Measurements from ENCODE around the gene CORO1C. TPM values are rescaled to one million over a fixed set of nuclear protein-coding genes. Genes with fewer than 3 reads are reported as not detected.

Gene CORO1C
- total RNA-seq, 1 donor from 2014 or later = 164 TPM

DNA sequence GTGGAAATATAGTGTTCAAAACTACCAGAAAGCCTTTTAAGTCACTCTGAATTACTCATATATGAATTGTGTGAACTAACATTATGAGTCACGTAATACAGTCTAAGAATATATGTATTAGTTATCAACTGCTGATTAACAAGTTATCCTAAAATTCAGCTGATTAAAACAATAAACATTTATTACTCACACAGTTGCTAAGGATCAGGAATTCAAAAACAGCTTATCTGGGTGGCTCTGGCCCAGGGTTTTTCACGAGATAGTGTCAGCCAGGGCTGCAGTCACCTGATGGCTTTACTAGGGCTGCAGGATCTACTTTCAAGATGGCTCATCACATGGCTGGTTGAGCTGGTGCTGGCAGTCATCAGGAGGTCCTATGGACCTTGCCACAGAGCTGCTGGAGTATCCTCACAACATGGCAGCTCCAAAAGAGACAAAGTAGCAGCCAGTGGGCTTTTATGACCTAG, 36.5 kb downstream of the CORO1C start:
- H3K27me3 ChIP-seq (ENCODE audit: control insufficient read depth, insufficient read depth, low read length) = no peaks in the 10 kb centered on the region
- DNase-seq (ENCODE audit: low read depth) = no peak
- H3K36me3 ChIP-seq (ENCODE audit: control insufficient read depth, insufficient read depth, low read length) = peaks cover 3% of the 10 kb centered on the region
- H3K4me3 ChIP-seq (ENCODE audit: low read depth, low read length) = no peak overlapping the region
- TF ChIP-seq, protein P1, sequence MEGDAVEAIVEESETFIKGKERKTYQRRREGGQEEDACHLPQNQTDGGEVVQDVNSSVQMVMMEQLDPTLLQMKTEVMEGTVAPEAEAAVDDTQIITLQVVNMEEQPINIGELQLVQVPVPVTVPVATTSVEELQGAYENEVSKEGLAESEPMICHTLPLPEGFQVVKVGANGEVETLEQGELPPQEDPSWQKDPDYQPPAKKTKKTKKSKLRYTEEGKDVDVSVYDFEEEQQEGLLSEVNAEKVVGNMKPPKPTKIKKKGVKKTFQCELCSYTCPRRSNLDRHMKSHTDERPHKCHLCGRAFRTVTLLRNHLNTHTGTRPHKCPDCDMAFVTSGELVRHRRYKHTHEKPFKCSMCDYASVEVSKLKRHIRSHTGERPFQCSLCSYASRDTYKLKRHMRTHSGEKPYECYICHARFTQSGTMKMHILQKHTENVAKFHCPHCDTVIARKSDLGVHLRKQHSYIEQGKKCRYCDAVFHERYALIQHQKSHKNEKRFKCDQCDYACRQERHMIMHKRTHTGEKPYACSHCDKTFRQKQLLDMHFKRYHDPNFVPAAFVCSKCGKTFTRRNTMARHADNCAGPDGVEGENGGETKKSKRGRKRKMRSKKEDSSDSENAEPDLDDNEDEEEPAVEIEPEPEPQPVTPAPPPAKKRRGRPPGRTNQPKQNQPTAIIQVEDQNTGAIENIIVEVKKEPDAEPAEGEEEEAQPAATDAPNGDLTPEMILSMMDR (IDR thresholded peaks at IDR 0.05; ENCODE audit: insufficient read depth, low read length, poor library complexity, severe bottlenecking) = no peak

DNA sequence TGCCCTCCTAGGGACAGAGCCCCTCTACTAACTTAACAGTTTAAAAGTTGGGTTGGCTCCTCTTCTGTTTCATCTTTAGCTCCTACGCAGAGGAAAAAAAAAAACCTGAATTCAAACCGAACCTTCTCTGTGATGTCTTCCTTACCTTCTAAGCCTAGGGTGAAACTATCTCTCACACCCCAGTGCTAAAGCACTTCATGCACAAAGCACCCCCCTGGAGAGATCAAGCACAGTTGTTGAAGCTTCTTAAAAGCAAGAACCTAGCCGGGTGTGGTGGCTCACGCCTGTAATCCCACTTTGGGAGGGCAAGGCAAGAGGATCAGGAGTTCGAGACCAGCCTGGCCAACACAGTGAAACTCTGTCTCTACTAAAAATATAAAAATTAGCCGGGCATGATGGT, 37.6 kb downstream of the CORO1C start:
- Histone ChIP-seq H3K36me3 (ENCODE audit: control insufficient read depth, insufficient read depth, low read length) (peaks cover 3% of the 10 kb centered on the region), H3K27me3 (ENCODE audit: control insufficient read depth, insufficient read depth, low read length) (no peaks in the 10 kb centered on the region), H3K4me3 (ENCODE audit: low read depth, low read length) (no peak overlapping the region)
- DNase-seq (ENCODE audit: low read depth) = no peak
- TF ChIP-seq, protein P1 (IDR thresholded peaks at IDR 0.05; ENCODE audit: insufficient read depth, low read length, poor library complexity, severe bottlenecking) = no peak

DNA sequence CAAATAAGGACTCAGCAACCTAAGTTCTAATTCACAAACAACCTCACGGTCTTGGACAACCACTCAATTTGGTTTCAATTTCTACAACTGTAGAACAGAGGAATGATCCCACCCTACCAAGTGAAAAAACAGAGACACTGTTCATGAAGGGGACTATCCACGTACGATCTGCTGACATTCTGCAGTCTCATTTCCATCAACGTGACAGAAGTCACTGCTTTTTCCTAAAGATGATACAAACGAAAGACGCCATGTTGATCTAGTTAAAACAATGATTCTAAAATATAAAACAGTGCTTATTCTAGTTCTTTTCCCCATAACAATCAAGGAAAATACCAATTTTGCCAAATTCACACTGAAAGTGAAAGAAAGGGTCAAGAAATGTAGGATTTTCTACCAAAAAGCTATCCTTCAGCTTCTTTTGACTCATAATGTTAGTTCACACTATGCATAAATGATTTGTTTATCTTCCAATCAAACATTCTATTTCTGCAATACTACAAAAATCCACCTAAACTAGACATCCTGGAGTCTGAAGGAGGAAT, 38.1 kb downstream of the CORO1C start:
- TF ChIP-seq, protein P1 (IDR thresholded peaks at IDR 0.05; ENCODE audit: insufficient read depth, low read length, poor library complexity, severe bottlenecking) = no peak
- no peak overlapping the region for H3K4me3 ChIP-seq (ENCODE audit: low read depth, low read length)
- no peaks in the 10 kb centered on the region for H3K27me3 ChIP-seq (ENCODE audit: control insufficient read depth, insufficient read depth, low read length)
- DNase-seq (ENCODE audit: low read depth) = no peak
- peaks cover 3% of the 10 kb centered on the region for H3K36me3 ChIP-seq (ENCODE audit: control insufficient read depth, insufficient read depth, low read length)

DNA sequence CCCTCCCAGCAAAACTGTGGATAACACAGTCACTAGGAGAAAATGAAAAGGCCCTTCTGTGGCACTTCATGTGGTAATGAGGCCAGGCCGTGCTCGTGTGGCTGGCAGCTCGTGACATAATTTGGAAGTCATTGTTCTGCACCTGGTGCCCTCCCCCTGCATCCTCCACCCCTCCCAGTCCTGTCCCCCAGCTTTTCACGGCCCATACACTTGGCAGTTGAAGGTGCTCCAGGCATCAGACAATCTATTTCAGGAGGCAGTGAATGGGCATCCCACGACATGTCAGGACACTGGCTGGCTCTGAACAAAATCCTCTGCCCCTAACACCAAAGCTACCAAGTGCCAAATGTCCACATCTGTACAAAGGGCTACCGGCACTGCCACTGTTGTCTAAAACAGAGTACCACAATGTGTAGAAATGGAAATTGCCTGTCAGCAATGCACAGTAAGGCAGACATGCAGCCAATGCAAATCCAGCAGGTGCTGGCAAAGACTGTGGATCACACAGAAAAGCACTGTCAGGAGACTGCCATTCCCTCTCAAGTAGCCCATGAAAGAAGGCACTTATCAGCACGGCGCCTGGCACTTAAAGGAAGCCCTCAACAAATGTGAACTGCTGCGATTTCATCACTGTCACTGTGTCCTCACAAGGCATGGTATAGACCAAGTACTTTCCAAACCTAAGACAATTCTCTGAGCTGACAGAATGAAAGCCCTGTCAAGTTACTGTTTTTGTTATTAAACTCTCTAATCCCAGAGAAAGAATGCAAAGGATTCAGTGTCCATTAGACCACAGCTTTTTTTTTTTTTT, 39.1 kb downstream of the CORO1C start:
- TF ChIP-seq, protein P1 (IDR thresholded peaks at IDR 0.05; ENCODE audit: insufficient read depth, low read length, poor library complexity, severe bottlenecking) = no peak
- no peak for DNase-seq (ENCODE audit: low read depth)
- H3K27me3 ChIP-seq (ENCODE audit: control insufficient read depth, insufficient read depth, low read length) = no peaks in the 10 kb centered on the region
- peaks cover 3% of the 10 kb centered on the region for H3K36me3 ChIP-seq (ENCODE audit: control insufficient read depth, insufficient read depth, low read length)
- no peak overlapping the region for H3K4me3 ChIP-seq (ENCODE audit: low read depth, low read length)

DNA sequence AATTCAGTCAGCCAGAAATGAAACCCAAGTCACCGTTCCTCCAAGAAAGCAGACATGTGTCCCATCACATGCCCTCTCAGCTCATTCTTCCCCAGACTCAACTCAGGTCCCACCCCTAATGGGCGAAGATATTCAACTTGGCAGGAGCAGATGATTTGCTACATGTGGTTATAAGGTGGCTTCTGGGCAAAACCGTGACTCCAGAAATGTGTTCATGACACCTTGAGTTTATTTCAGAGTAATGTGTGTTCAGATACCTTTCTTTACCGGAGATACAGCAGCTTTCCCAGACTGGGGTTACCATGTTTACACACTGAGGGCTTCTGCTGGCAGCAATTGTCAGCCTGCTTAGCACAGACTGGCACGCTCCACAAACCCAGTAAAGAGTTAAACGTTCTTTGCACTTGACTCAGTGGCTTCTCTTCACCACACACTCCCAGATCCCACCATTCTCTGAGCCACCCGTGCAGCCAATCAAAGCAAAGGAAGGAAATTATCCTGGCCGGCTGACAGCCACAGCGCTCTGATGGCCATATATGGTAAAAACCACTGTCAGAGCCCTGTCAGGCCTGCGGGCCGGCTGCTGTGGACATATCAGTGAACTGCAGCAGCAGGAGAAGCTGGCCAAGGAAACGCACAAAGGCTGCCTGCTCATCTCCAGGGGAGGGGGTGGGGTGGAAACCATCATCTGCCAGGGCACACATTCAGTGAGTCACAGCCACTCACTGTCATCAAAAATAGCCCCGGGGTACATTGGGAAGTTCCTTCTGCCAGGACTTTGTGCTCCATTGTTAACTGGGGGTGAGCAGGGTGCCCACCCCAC, 39.9 kb downstream of the CORO1C start:
- DNase-seq (ENCODE audit: low read depth) = peak; percentile 96
- Histone ChIP-seq H3K27me3 (ENCODE audit: control insufficient read depth, insufficient read depth, low read length) (no peaks in the 10 kb centered on the region), H3K4me3 (ENCODE audit: low read depth, low read length) (no peak overlapping the region), H3K36me3 (ENCODE audit: control insufficient read depth, insufficient read depth, low read length) (peaks cover 3% of the 10 kb centered on the region)
- TF ChIP-seq, protein P1 (IDR thresholded peaks at IDR 0.05; ENCODE audit: insufficient read depth, low read length, poor library complexity, severe bottlenecking) = peak; percentile 12

All from kidney epithelial cell (primary cell).